Measurements from ENCODE around the gene L3MBTL2.

Gene L3MBTL2

DNA sequence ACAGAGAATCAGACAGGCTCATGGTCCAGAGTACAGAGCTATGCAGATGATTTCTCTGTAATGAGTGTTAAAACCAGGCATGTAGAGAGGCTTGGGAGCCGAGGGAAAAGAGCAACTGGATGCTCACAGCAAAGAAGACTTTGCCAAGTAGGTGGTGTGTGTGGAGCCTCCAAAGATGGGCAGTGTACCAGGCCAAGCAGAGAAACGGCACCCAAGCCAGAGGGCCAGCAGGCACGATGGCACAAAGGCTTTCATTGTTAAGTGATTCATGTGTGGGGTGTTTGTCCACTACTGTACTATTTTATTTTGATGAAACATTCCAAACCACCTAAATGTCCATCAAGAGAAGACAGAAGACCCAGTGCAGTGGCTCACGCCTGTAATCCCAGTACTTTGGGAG, 69.7 kb downstream of the L3MBTL2 start:
- DNase-seq (ENCODE audit: low read depth): no peak

GRCh38 chr22:41280065-41280464, 75.0 kb downstream of the L3MBTL2 start:
- no peak for DNase-seq (ENCODE audit: low read depth)

- DNase-seq (ENCODE audit: low read depth): no peak
Measured at GRCh38 chr22:41280854-41281253, 75.7 kb downstream of the L3MBTL2 start.

All from non-pigmented ciliary epithelial cell (primary cell).